Measurements from ENCODE around the gene BMP3. TPM values are rescaled to one million over a fixed set of nuclear protein-coding genes. Genes with fewer than 3 reads are reported as not detected.

The BMP3 gene
- polyA plus RNA-seq, 5 donors: 61.7 to 95.0 (median 72.1) TPM

- DNase-seq: no peak
These were observed 9.0 kb downstream of the BMP3 start for GRCh38 chr4:81039351-81039972.

GRCh38 chr4:81040012-81040659 is 9.6 kb downstream of the BMP3 start:
- DNase-seq: peak in 1 of 2 donors; percentile 45

GRCh38 chr4:81042578-81043365 is 12.3 kb downstream of the BMP3 start:
- DNase-seq: no peak

- no peak for DNase-seq
These were observed 18.8 kb downstream of the BMP3 start for GRCh38 chr4:81049330-81049729.

- DNase-seq: no peak
These were observed 19.4 kb downstream of the BMP3 start for GRCh38 chr4:81049907-81050306.

- DNase-seq: peak in 1 of 2 donors; percentile 53
These were observed 21.9 kb downstream of the BMP3 start for GRCh38 chr4:81052119-81053068.

- no peak for DNase-seq
These were observed 28.1 kb downstream of the BMP3 start for GRCh38 chr4:81058621-81059020.

GRCh38 chr4:81060587-81061343 is 30.3 kb downstream of the BMP3 start:
- DNase-seq: no peak

- DNase-seq: no peak
These were observed 30.8 kb downstream of the BMP3 start for GRCh38 chr4:81061344-81061730.

GRCh38 chr4:81062001-81062400 is 31.5 kb downstream of the BMP3 start:
- DNase-seq: no peak

GRCh38 chr4:81065446-81065845 is 34.9 kb downstream of the BMP3 start:
- DNase-seq: no peak

- peak; percentile 62 to 76 for DNase-seq
These were observed 39.3 kb downstream of the BMP3 start for GRCh38 chr4:81069706-81070331.

- no peak for DNase-seq
These were observed 40.5 kb downstream of the BMP3 start for GRCh38 chr4:81071013-81071412.

GRCh38 chr4:81081156-81081555 is 50.6 kb downstream of the BMP3 start:
- DNase-seq: no peak

GRCh38 chr4:81084029-81084428 is 53.5 kb downstream of the BMP3 start:
- no peak for DNase-seq

- no peak for DNase-seq
These were observed 54.1 kb downstream of the BMP3 start for GRCh38 chr4:81084634-81085033.

- no peak for DNase-seq
These were observed 54.8 kb downstream of the BMP3 start for GRCh38 chr4:81085291-81085690.

- DNase-seq: no peak
These were observed 55.5 kb downstream of the BMP3 start for GRCh38 chr4:81085979-81086378.

GRCh38 chr4:81093720-81094401 is 63.4 kb downstream of the BMP3 start:
- DNase-seq: no peak

- DNase-seq: no peak
These were observed 64.9 kb downstream of the BMP3 start for GRCh38 chr4:81095389-81095788.
